Stimulated activated naive CD8-positive, alpha-beta T cell treated with anti-CD3 and anti-CD28 coated beads, Interleukin-15, amount 100 ng/mL, for 72 hours (primary cell): ENCODE data around the gene PDRG1.
A peak's percentile ranks its signal among the peaks of the same experiment; 100 is the strongest.
"Not testable (repeated sequence)": the region's sequence is repeated elsewhere in the genome, so short reads cannot be mapped to it uniquely, and the experiment has no call there.

Experiments used
- ATAC-seq: fragments of 150-1000 bp; cut with Tn5 transposase; 2 replicates; pipeline ENCODE4 v1.10.0; 2021; ENCODE audit warnings: mild to moderate bottlenecking, moderate library complexity
- DNase-seq, 2 donors: peaks; one replicate each; pipeline ENCODE4 v3.0.0; 2021 to 2022
- H3K27ac Mint-ChIP-seq, 2 donors: one replicate each; pipeline ENCODE4 v1.8.0; 2022; ENCODE audit warnings: mild to moderate bottlenecking in 2 of 2, mixed read lengths in 2 of 2, moderate library complexity in 2 of 2
- H3K27me3 Mint-ChIP-seq: one replicate; pipeline ENCODE4 v1.8.0; 2022; ENCODE audit warnings: mixed read lengths
- H3K4me1 Mint-ChIP-seq: one replicate; pipeline ENCODE4 v1.8.0; 2022; ENCODE audit warnings: mild to moderate bottlenecking, mixed read lengths
- H3K4me3 Mint-ChIP-seq, 2 donors: one replicate each; pipeline ENCODE4 v1.8.0; 2022; ENCODE audit warnings: mild to moderate bottlenecking in 2 of 2, mixed read lengths in 2 of 2, moderate library complexity in 1 of 2
- H3K9me3 Mint-ChIP-seq, 2 donors: one replicate each; pipeline ENCODE4 v1.8.0; 2022; ENCODE audit warnings: mixed read lengths in 2 of 2

The PDRG1 gene

DNA sequence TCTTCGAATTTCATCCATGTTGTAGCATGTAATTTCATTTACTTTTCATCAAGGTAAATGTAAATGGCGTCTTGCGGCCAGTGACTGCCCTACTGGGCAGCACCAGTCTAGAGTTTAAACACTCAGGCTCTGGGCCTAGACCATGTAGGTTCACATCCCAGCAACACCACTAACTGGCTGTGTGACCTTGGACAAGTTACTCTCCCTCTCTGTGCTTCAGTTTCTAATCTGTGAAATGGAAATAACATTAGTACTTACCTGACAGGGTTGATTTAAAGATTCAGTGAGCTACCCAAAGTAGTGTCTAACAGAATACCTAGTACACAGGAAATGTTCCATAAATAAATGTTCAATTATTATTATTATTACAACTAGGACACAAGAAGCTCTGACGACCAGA lies 29.3 kb downstream of the PDRG1 start:
- no peak for ATAC-seq
- H3K4me3 Mint-ChIP-seq, result no peak overlapping the region
- H3K27ac Mint-ChIP-seq, result no peak overlapping the region
- H3K4me1 Mint-ChIP-seq, result peaks cover 19% of the 10 kb centered on the region
- H3K27me3 Mint-ChIP-seq, result peaks cover 78% of the 10 kb centered on the region
- DNase-seq, result no peak
- no peaks in the 10 kb centered on the region for H3K9me3 Mint-ChIP-seq

DNA sequence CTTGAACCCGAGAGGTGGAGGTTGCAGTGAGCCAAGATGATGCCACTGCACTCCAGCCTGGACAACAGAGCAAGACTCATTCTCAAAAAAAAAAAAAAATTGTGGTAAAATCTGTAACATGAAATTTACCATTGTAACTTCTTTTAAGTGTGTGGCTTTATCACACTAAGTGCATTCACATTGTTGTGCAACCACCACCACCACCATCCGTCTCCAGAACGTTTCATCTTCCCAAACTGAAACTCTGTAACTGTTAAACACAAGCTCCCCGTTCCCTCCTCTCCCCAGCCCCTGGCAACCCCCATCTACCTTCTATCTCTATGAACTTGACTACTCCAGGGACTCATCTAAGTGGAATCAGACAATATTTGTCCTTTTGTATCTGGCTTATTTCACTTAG lies 29.7 kb downstream of the PDRG1 start:
- no peak for DNase-seq
- Mint-ChIP-seq H3K9me3 (no peaks in the 10 kb centered on the region), H3K4me3 (no peak overlapping the region), H3K27ac (no peak overlapping the region), H3K4me1 (peaks cover 19% of the 10 kb centered on the region), H3K27me3 (peaks cover 78% of the 10 kb centered on the region)
- no peak for ATAC-seq

- not testable (repeated sequence) for H3K4me3 Mint-ChIP-seq, H3K27ac Mint-ChIP-seq, ATAC-seq, DNase-seq, H3K9me3 Mint-ChIP-seq
- H3K27me3 Mint-ChIP-seq, result peaks cover 78% of the 10 kb centered on the region
- peaks cover 19% of the 10 kb centered on the region for H3K4me1 Mint-ChIP-seq
Observed at GRCh38 chr20:31921480-31921879, 30.4 kb downstream of the PDRG1 start.

GRCh38 chr20:31920275-31920855 lies 31.5 kb downstream of the PDRG1 start:
- Mint-ChIP-seq H3K4me3 (no peak overlapping the region), H3K27me3 (peaks cover 67% of the 10 kb centered on the region), H3K27ac (no peak overlapping the region), H3K4me1 (peaks cover 19% of the 10 kb centered on the region), H3K9me3 (no peaks in the 10 kb centered on the region)
- DNase-seq (no peak), ATAC-seq (no peak)

DNA sequence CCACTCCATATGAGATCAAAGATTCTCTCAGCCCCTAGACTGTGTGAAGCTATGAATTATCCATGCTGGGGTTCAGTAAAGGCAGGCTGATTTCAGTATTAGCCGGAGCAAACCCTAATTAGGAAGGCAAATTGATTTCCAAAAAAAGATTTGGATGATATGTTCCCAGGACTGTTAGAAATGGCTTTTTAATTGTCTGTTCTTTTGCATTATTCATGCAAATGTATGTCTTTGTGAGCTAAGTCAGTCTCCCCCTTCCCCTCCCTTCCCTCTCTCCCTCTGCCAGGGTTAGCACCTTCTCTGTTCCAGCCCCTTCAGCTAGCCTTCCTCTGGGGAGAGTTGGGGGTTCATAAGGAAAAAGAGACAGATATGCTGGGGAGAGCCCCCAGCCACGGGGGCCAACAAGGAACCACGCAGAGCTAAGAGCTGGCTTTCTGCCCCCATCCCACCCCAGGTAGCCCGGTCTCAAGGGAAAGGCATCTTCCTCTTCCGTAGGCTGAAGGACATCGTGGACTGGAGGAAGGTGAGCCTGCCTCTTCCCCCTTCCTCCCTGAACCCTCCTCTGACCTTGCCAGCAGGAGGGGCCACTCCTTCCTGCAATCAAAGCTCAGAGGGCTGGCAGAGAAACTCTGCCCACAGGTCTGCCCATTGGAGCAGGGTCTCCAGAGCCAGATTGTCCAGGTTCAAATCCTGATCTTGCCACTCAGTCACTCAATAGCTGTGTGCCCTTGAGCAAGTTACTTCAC lies 32.3 kb downstream of the PDRG1 start:
- no peak for DNase-seq
- H3K9me3 Mint-ChIP-seq, result no peaks in the 10 kb centered on the region
- no peak overlapping the region for H3K27ac Mint-ChIP-seq
- peaks cover 59% of the 10 kb centered on the region for H3K27me3 Mint-ChIP-seq
- peaks cover 18% of the 10 kb centered on the region for H3K4me1 Mint-ChIP-seq
- no peak overlapping the region for H3K4me3 Mint-ChIP-seq
- ATAC-seq, result no peak

- Mint-ChIP-seq H3K27ac (no peak overlapping the region), H3K27me3 (peaks cover 49% of the 10 kb centered on the region), H3K9me3 (no peaks in the 10 kb centered on the region), H3K4me1 (peaks cover 8% of the 10 kb centered on the region), H3K4me3 (no peak overlapping the region)
- ATAC-seq (no peak), DNase-seq (no peak)
Observed at GRCh38 chr20:31918466-31919105, 33.3 kb downstream of the PDRG1 start.

- H3K27me3 Mint-ChIP-seq, result peaks cover 43% of the 10 kb centered on the region
- DNase-seq, H3K9me3 Mint-ChIP-seq, ATAC-seq, H3K27ac Mint-ChIP-seq, H3K4me1 Mint-ChIP-seq, H3K4me3 Mint-ChIP-seq: not testable (repeated sequence)
Observed at GRCh38 chr20:31917962-31918412, 33.9 kb downstream of the PDRG1 start.

GRCh38 chr20:31916708-31917107 lies 35.1 kb downstream of the PDRG1 start:
- DNase-seq (no peak), ATAC-seq (no peak)
- Mint-ChIP-seq H3K9me3 (no peaks in the 10 kb centered on the region), H3K27me3 (peaks cover 35% of the 10 kb centered on the region), H3K4me1 (no peaks in the 10 kb centered on the region), H3K27ac (no peak overlapping the region), H3K4me3 (no peak overlapping the region)

DNA sequence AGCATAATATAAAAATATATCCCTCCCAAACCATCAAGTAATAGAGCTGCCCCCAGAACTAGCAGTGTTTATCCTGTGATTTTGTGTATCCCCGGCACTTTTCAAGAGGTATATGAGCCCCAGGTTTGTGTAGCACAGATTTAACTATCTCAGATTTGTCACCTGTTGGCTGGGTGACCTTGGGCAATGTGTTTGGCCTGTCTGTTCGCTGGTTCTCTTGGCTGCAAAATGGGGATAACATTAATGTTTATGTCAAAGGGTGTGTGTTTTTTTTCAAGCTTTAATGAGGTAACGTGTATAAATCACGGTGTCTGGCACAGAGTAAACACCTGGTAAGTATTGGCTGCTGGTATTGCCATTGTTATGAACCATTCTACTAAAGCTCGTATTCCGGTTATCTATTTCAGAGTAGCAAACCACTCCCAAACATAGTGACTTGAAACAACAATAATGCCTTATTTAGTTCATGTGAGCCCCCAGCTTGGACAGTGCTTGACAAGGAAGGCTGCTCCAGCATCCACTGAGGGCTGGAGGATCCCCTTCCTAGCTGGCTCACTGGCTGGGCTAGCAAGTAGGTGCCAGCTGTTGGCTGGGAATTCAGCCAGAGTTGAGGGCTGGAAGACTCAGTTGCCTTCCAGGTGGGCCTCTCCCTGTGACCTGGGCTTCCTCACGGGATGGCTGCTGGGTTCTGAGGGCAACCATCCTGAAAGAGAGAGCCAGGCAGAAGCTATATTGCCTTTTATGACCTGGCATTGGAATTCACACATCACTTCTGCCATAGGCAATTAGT lies 36.2 kb downstream of the PDRG1 start:
- Mint-ChIP-seq H3K4me3 (no peak overlapping the region), H3K27me3 (peaks cover 31% of the 10 kb centered on the region), H3K9me3 (no peaks in the 10 kb centered on the region), H3K27ac (peak overlapping the region in 1 of 2 donors; percentile 77), H3K4me1 (no peaks in the 10 kb centered on the region)
- DNase-seq (no peak), ATAC-seq (no peak)

- peaks cover 16% of the 10 kb centered on the region for H3K27me3 Mint-ChIP-seq
- no peak overlapping the region for H3K4me3 Mint-ChIP-seq
- ATAC-seq (no peak), DNase-seq (no peak)
- H3K27ac Mint-ChIP-seq, result no peak overlapping the region
- H3K4me1 Mint-ChIP-seq, result no peaks in the 10 kb centered on the region
- H3K9me3 Mint-ChIP-seq, result no peaks in the 10 kb centered on the region
Observed at GRCh38 chr20:31914170-31914569, 37.7 kb downstream of the PDRG1 start.

- no peaks in the 10 kb centered on the region for H3K9me3 Mint-ChIP-seq
- no peak for ATAC-seq
- peaks cover 10% of the 10 kb centered on the region for H3K27me3 Mint-ChIP-seq
- no peak overlapping the region for H3K4me3 Mint-ChIP-seq
- H3K4me1 Mint-ChIP-seq, result no peaks in the 10 kb centered on the region
- no peak for DNase-seq
- peak overlapping the region in 1 of 2 donors; percentile 31 for H3K27ac Mint-ChIP-seq
Observed at GRCh38 chr20:31913431-31914157, 38.3 kb downstream of the PDRG1 start.

DNA sequence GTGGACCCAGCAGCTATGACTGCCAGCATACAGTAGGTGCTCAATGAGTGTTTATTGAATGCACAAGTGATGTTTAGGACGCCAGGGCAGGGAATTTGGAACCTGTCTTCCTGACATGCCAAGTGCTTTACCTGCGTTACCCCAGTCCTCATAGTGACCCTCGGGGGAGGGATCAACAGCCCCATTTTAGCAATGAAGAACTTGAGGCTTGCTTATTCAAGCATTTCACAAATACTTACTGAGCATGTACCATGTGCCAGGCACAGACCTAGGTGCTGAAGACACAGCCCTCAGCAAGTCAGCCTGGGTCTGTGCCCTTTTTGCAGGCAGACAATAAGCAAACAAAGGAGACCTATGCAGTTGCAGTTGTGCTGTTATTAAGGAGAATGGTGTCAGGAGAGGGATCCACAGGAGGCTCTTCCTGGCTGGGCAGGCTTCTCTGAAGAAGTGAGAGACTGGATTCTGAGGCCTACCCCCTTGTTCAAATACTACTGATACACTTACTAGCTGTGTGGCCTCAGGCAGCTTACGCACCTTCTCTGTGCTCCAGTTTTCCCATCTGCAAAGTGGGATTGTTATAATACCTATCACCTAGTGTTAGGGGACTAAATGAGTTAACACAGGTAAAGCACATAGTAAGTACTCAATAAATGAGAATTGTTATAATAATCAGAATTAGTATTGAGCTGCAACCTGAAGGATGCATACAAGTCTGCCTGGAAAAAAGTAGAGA lies 41.6 kb downstream of the PDRG1 start:
- no peak for ATAC-seq
- Mint-ChIP-seq H3K9me3 (no peaks in the 10 kb centered on the region), H3K27me3 (no peaks in the 10 kb centered on the region), H3K27ac (no peak overlapping the region), H3K4me3 (no peak overlapping the region), H3K4me1 (no peaks in the 10 kb centered on the region)
- no peak for DNase-seq

- Mint-ChIP-seq H3K27ac (no peak overlapping the region), H3K4me1 (no peaks in the 10 kb centered on the region), H3K9me3 (no peaks in the 10 kb centered on the region), H3K27me3 (no peaks in the 10 kb centered on the region), H3K4me3 (no peak overlapping the region)
- no peak for ATAC-seq
- no peak for DNase-seq
Observed at GRCh38 chr20:31909253-31910070, 42.4 kb downstream of the PDRG1 start.

GRCh38 chr20:31908424-31908823 lies 43.4 kb downstream of the PDRG1 start:
- DNase-seq, result no peak
- no peaks in the 10 kb centered on the region for H3K27me3 Mint-ChIP-seq
- ATAC-seq, result no peak
- no peak overlapping the region for H3K4me3 Mint-ChIP-seq
- no peak overlapping the region for H3K27ac Mint-ChIP-seq
- H3K9me3 Mint-ChIP-seq, result no peaks in the 10 kb centered on the region
- H3K4me1 Mint-ChIP-seq, result no peaks in the 10 kb centered on the region
